Type B pancreatic cell (in vitro differentiated cells): ENCODE results near the gene LNX2. TPM values are rescaled to one million over a fixed set of nuclear protein-coding genes. Genes with fewer than 3 reads are reported as not detected.

Source experiments
- DNase-seq: peaks from one replicate; pipeline ENCODE4 v3.0.0; 2021; ENCODE audit warnings: mixed read lengths; ENCODE audit not compliant: unreplicated experiment; ENCODE audit errors: extremely low spot score
- H3K27ac Mint-ChIP-seq: 2 replicates; pipeline ENCODE4 v1.8.0; 2021; ENCODE audit warnings: mild to moderate bottlenecking, mixed read lengths
- H3K27me3 Mint-ChIP-seq: 2 replicates; pipeline ENCODE4 v1.8.0; 2021; ENCODE audit warnings: mixed read lengths
- H3K36me3 Mint-ChIP-seq: 2 replicates; pipeline ENCODE4 v1.8.0; 2021; ENCODE audit warnings: mixed read lengths
- H3K4me1 Mint-ChIP-seq: one replicate; pipeline ENCODE4 v1.8.0; 2021; ENCODE audit warnings: mixed read lengths; ENCODE audit not compliant: unreplicated experiment
- H3K4me3 Mint-ChIP-seq: 2 replicates; pipeline ENCODE4 v1.8.0; 2021; ENCODE audit warnings: mild to moderate bottlenecking, mixed read lengths
- H3K9me3 Mint-ChIP-seq: 2 replicates; pipeline ENCODE4 v1.8.0; 2021; ENCODE audit warnings: mixed read lengths
- total RNA-seq: library from RNA; stranded (reverse); gene quantifications from 2 replicates; pipeline ENCODE4 v1.2.1, GENCODE V29; 2021; ENCODE audit warnings: low replicate concordance
- TF ChIP-seq, protein P1 (sequence below): fragments of 200-600 bp; sonication (generic); conservative IDR thresholded peaks from 2 replicates; pipeline ENCODE4 v1.5.0; 2021; ENCODE audit warnings: antibody characterized with exemption, mild to moderate bottlenecking

Gene LNX2
- total RNA-seq, 1 donor from 2014 or later, result 12.0 TPM

DNA sequence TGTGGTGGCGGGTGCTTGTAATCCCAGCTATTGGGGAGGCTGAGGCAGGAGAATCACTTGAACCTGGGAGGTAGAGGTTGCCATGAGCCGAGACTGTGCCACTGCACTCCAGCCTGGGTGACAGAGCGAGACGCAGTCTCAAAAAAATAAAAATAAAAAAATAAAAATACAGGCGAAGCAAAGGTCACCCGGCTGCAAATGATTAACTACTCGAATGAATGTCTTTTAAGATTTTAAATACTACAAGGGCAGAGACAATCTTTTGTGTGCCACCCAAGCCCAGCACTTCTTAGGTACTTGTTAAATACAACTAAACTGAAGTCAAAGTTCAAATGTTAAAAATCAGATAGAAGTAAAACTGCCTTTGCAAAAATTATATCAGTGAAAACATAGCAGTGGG is 6.7 kb downstream of the LNX2 start:
- Mint-ChIP-seq H3K27ac (no peak overlapping the region), H3K36me3 (peaks cover 16% of the 10 kb centered on the region), H3K4me3 (no peak overlapping the region), H3K9me3 (no peaks in the 10 kb centered on the region), H3K4me1 (peaks cover 10% of the 10 kb centered on the region), H3K27me3 (no peaks in the 10 kb centered on the region)
- DNase-seq, result no peak
- TF ChIP-seq, protein P1, sequence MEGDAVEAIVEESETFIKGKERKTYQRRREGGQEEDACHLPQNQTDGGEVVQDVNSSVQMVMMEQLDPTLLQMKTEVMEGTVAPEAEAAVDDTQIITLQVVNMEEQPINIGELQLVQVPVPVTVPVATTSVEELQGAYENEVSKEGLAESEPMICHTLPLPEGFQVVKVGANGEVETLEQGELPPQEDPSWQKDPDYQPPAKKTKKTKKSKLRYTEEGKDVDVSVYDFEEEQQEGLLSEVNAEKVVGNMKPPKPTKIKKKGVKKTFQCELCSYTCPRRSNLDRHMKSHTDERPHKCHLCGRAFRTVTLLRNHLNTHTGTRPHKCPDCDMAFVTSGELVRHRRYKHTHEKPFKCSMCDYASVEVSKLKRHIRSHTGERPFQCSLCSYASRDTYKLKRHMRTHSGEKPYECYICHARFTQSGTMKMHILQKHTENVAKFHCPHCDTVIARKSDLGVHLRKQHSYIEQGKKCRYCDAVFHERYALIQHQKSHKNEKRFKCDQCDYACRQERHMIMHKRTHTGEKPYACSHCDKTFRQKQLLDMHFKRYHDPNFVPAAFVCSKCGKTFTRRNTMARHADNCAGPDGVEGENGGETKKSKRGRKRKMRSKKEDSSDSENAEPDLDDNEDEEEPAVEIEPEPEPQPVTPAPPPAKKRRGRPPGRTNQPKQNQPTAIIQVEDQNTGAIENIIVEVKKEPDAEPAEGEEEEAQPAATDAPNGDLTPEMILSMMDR, result no peak

DNA sequence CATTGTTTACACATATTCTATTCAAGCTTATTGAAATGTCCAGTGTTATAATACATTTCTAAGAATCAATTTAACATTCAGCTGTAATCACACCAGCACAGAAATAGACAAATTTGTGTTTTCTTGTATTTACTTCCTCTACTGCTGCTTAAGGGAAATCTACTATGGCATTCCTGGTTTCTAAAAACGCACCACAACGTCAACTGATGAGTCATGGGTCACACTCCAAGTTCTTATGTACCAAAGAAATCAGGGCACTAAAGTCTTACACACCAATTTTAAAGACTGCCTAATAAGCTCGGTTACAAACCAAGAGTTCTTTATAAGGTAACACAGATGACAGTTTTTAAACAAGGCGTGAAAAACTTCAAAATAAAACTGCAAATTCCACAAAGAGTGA is 13.2 kb downstream of the LNX2 start:
- Mint-ChIP-seq H3K9me3 (no peaks in the 10 kb centered on the region), H3K27me3 (no peaks in the 10 kb centered on the region), H3K36me3 (no peaks in the 10 kb centered on the region), H3K27ac (no peak overlapping the region), H3K4me1 (peaks cover under 1% of the 10 kb centered on the region), H3K4me3 (no peak overlapping the region)
- TF ChIP-seq, protein P1, result no peak
- no peak for DNase-seq

DNA sequence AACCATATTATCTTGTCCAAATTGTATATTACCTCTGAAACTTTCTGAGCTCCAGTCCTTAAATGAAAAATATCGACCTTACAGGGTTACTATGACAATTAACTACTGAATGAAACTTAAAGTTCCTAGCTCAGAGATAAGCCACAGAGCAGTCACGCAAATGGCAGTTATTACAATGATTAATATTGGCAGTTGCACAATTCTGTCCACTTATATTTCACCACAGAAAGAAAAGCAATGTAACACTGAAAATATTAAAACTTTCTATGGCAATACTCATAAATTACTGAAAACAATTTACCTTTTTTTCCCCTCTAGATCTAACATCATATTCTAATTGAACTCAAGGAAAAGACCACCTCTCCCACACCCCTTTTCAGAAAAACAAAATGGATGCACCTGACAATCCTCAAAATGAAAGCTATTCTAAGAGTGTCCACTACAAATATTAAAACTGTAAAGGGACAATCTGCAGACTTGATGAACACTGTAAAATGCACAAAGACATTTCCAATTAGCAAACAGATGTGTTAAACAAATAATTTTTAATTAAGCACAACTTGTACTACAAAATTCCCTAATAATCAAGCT is 14.6 kb downstream of the LNX2 start:
- peaks cover 3% of the 10 kb centered on the region for H3K4me1 Mint-ChIP-seq
- H3K4me3 Mint-ChIP-seq, result peak overlapping the region; percentile 11
- peak overlapping the region; percentile 3 for H3K27ac Mint-ChIP-seq
- H3K27me3 Mint-ChIP-seq, result no peaks in the 10 kb centered on the region
- TF ChIP-seq, protein P1, result no peak
- H3K36me3 Mint-ChIP-seq, result no peaks in the 10 kb centered on the region
- H3K9me3 Mint-ChIP-seq, result no peaks in the 10 kb centered on the region
- no peak for DNase-seq

DNA sequence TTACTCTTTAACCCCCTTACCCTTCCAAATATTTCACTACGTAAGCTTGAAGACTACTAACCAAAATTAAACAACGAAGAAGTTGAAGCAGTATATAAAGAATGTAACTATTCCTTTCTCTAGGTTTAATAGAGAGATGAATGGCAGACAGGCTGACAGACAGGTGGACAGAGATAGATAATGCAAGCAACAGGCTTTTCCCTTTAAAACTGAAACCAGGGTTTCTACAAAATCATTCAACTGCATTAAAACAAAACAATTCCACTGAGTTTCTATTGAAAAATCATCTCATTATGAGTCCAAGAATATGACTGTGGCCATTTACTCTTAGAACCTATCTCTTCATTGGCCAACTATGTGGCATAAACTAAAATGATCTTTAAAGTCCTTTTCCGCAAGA is 15.2 kb downstream of the LNX2 start:
- DNase-seq, result no peak
- peak overlapping the region; percentile 13 for H3K4me3 Mint-ChIP-seq
- TF ChIP-seq, protein P1, result no peak
- peaks cover 6% of the 10 kb centered on the region for H3K4me1 Mint-ChIP-seq
- H3K27ac Mint-ChIP-seq, result peak overlapping the region; percentile 3
- H3K36me3 Mint-ChIP-seq, result no peaks in the 10 kb centered on the region
- H3K9me3 Mint-ChIP-seq, result no peaks in the 10 kb centered on the region
- no peaks in the 10 kb centered on the region for H3K27me3 Mint-ChIP-seq

DNA sequence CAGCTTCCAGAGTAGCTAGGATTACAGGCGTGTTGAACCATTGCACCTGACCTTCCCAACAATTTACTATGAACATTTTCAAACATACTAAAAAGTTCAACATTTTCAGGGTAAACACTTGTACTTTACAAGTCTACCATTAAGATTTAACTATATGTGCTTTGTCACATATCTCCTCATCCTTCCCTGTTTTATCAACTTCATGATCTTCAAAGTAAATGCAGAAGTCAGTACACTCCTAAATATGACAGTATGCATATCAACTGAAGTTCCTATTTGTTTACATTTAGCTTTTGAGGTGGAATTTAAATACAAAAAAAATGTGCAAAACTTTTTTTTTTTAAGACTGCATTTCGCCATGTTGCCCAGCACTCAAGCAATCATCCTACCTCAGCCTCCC is 18.5 kb downstream of the LNX2 start:
- Mint-ChIP-seq H3K27me3 (no peaks in the 10 kb centered on the region), H3K4me1 (peaks cover 12% of the 10 kb centered on the region), H3K27ac (no peak overlapping the region), H3K36me3 (no peaks in the 10 kb centered on the region), H3K9me3 (no peaks in the 10 kb centered on the region), H3K4me3 (no peak overlapping the region)
- DNase-seq, result no peak
- TF ChIP-seq, protein P1, result no peak

DNA sequence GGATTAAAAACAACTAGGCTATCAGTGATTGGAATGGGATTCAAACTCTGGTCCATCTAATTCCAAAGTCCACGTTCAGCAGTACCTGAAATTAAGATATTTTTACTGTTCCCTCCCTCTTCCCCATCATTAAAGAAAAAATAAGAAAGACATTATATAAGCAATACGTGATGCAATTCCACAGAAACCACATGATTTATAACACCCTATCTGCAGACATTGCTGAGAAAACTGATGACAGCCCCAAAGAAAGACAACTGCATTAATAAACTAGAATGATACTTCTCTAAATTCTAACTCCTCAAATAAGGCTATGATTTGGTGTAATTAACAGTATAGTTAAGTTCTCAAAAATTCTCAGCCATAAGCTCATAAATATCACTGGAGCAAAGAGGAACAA is 19.1 kb downstream of the LNX2 start:
- TF ChIP-seq, protein P1, result no peak
- no peaks in the 10 kb centered on the region for H3K9me3 Mint-ChIP-seq
- peaks cover 12% of the 10 kb centered on the region for H3K4me1 Mint-ChIP-seq
- H3K4me3 Mint-ChIP-seq, result no peak overlapping the region
- H3K27ac Mint-ChIP-seq, result no peak overlapping the region
- no peak for DNase-seq
- H3K36me3 Mint-ChIP-seq, result no peaks in the 10 kb centered on the region
- H3K27me3 Mint-ChIP-seq, result no peaks in the 10 kb centered on the region
